NCI-H345 treated with DMSO at 0.1 percent for 48 hours (cell line): Measurements from ENCODE around the gene LIN28B.
"Not testable (repeated sequence)": the region's sequence is repeated elsewhere in the genome, so short reads cannot be mapped to it uniquely, and the experiment has no call there.

Experiments
- DNase-seq: peaks from one replicate; lab custom pipeline; 2025; ENCODE audit not compliant: unreplicated experiment; lab: John Stamatoyannopoulos, UW

The LIN28B gene

GRCh38 chr6:105005451-105005850 is 48.5 kb downstream of the LIN28B start:
- no peak for DNase-seq

DNA sequence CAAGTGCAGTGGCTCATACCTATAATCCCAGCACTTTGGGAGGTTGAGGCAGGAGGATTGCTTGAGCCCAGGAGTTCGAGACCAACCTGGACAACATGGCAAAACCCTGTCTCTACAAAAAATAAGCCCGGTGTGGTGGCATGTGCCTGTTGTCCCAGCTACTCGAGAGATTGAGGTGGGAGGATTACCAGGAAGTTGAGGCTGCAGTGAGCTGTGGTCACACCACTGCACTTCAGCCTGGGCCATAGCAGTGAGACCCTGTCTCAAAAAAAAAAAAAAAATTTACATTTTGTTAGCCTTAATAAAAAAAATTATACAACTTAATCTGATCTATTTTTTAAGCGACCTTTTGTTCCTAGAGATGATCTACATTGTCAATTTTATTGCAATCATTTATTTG is 56.6 kb downstream of the LIN28B start:
- DNase-seq = not testable (repeated sequence)

DNA sequence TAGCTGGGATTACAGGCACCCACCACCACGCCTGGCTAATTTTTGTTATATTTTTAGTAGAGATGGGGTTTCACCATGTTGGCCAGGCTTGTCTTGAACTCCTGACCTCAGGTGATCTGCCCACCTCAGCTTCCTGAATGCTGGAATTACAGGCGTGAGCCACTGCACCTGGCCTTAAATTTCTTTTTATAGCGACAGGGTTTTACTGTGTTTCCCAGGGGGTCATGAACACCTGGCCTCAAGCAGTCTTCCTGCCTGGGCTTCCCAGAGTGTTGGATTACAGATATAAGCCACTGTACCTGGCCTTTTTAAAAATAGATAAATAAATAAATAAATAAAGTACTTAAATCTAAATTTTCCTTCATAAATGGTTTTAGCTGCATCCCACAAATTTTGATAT is 57.5 kb downstream of the LIN28B start:
- no peak for DNase-seq

GRCh38 chr6:105014954-105015353 is 58.0 kb downstream of the LIN28B start:
- no peak for DNase-seq

- DNase-seq = no peak
Observed at GRCh38 chr6:105015482-105015881, 58.6 kb downstream of the LIN28B start.

DNA sequence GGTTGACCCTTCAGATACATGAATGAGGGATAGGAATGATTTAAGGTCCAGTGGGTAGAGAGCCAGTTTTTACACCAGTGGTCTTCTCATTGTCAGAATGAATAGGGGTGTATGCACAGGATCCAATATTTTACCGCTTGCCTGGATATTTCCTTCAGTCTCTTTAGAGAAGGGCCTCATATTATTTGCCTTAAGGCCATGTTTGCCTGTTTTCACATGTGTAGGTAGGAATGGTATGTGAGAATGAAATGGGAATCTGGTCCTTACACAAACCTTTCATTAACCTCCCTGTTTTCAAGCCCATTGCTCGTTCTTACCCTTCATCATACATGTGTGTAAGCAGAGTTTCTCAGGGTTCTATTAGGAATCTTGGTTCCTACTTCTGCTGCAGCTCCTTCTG is 62.4 kb downstream of the LIN28B start:
- DNase-seq = no peak

DNA sequence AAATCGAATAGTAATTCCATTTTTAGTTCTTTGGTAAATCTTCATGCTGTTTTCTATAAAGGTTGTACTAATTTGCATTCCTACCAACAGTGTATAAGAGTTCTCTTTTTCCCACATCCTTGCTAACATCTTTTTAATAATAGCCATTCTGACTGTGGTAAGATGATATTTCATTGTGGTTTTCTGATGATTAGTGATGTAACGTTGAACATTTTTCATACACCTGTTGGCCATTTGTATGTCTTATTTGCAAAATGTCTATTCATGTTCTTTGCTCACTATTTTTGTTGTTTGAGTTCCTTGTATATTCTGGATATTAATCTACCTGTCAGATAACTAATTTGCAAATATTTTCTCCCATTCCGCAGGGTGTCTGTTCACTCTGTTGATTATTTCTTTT is 64.5 kb downstream of the LIN28B start:
- no peak for DNase-seq

DNA sequence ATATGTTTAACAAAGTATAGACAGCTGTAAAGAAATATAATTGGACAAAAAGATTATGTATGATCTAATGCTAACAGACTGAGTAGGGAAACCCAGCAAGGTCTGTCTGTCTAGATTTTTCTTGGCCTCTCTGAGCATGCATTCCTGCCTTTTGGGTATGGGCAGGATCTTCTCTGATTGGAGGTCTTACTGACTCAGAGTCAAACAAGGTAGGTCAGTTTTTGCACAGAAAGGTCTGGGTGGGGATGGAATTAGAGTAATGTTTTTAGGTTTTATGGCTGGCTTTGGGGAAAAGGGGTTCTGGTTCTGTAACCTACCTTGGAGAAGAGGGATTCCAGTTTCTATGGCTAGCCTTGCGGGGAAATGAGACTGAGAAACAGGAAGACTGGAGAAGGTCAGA is 65.5 kb downstream of the LIN28B start:
- no peak for DNase-seq

DNA sequence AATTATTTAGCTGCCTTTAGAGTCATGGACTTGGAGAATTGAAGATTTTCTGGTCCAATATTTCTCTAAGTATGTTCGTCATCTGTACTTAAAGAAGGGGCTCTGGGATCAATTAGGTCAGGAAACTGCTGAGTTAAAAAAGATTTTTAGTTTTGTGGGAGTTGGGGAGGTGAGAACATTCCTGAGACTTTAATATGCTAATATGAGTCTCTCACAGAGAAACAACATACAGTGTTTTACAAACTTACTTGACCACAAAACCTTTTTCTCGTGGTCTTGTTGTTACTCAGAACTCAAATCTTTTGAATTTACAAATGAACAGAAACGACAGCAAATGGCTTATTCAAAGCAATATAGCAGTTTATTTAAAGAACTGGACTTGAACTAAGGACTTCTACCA is 67.9 kb downstream of the LIN28B start:
- no peak for DNase-seq

- no peak for DNase-seq
Observed at GRCh38 chr6:105028898-105029297, 72.0 kb downstream of the LIN28B start.

GRCh38 chr6:105029581-105029980 is 72.7 kb downstream of the LIN28B start:
- DNase-seq = no peak

- no peak for DNase-seq
Observed at GRCh38 chr6:105034470-105034869, 77.6 kb downstream of the LIN28B start.

DNA sequence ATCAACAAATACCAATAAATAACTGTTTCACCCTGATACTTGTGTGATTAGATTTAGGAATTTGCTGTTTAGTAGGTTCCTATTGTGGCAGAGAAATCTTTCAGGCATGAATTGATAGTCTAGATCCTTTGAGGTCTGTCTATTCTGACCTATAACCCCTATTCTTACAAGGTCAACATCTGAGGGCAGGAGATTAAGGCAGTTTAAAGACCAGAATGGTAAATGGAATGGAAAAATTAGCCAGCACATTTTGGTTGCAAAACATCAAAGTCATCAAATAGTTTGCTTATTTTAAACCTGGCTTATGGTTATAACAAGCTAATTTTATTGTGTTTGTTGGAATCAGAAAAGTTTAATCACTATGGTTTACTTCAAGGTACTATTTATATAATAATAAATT is 78.4 kb downstream of the LIN28B start:
- DNase-seq = no peak

- no peak for DNase-seq
Observed at GRCh38 chr6:105036351-105036750, 79.4 kb downstream of the LIN28B start.

GRCh38 chr6:105038259-105038658 is 81.4 kb downstream of the LIN28B start:
- DNase-seq = no peak

DNA sequence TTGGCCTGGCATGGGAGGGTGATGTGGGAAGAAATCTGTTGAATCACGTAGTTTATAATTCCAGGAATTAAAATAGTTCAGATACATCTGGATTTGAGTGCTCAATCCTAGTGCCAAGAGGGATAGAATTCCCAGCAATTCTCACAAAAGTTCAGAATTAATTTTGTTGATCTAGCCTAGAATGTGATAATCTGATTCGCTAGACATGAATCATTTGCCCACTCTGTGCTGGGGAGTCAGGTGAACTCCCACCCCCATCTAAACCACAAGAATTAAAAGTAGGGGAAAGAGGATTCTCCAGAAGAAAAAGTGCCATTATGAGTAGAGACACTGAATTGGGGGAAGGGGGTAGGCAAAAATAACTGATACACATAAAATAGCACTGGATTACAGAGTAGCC is 85.0 kb downstream of the LIN28B start:
- no peak for DNase-seq

- no peak for DNase-seq
Observed at GRCh38 chr6:105042648-105043047, 85.7 kb downstream of the LIN28B start.

GRCh38 chr6:105043979-105044378 is 87.1 kb downstream of the LIN28B start:
- DNase-seq = no peak

GRCh38 chr6:105045526-105045925 is 88.6 kb downstream of the LIN28B start:
- no peak for DNase-seq

DNA sequence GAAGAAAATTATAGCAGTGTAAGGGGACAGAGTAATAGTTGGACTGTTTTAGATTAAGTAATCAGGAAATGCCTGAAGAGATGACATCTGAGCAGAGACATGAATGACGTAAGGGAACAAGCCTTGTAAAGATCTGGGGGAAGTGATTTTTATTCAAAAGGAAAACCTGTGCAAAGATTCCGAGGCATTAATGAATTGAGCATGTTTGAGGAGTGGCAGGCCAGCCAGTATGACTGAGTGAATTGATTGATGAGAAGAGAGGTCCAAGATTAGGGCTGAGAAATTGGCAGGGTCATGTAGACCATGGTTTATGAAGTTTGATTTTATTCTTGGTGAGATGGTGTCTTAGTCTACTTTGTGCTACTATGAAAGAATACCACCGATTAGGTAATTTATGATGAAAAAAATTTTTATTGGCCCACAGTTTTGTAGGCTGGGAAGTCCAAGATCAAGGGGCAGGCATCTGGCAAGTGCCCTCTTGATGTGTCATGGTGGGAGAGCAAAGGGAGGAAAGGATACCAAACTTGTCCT is 95.1 kb downstream of the LIN28B start:
- no peak for DNase-seq

DNA sequence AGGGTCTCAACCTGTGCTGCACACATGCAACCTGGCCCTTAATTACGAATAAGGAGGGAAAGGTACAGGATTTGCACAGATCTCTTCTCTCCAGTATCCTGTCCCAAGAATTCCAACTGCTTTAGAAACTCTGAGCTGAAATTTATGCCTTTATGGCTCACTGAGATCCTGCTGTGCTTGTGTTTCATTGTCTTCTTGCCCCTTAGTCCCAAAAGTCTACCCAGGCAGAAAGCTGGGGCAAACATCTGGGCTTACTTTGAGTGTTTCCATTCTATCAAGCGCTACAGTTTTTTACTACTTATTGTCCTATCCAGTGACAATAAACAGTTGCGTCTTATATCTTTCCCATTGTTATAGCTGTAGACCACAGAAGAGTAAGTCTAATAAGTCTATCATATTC is 99.7 kb downstream of the LIN28B start:
- DNase-seq = no peak

DNA sequence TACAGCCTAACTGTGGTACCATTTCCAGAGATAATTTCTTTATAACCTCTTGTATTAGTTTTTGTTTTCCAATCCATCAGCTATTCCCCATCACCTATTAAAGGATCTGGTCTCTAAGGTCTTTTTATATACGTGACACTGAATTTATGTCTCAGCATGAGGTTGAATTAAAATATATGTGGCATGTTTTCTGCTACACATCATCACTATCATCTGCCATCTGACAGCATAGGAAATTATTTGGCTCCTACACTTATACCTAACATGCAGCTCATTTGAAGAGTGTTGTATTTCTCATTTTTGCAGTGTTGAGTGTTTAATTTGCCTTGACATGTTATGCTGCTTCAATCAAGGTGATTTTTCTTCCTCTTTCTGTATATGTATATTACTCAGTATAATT is 100.3 kb downstream of the LIN28B start:
- DNase-seq = no peak

GRCh38 chr6:105058316-105058715 is 101.4 kb downstream of the LIN28B start:
- DNase-seq = no peak

DNA sequence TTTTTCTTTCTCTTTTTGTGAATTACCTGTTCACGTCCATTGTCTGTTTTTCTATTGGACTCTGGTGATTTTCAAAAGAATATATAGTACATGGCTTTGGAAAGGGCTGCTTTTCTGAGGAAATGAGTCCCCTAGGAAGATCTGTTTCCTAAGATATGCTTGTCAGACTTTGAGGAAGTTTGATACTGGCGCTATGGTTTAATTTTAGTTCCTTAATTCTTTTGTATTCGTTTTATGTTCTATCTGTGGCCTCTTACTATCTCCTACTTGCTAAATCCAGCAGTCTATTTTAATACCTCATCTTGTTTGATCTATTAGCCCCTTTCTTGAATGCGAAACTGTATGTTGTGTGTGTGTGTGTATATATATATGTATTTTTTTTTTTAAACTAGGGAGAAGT is 101.9 kb downstream of the LIN28B start:
- no peak for DNase-seq
